Caco-2 (cell line): ENCODE results near the gene REPIN1. TPM values are rescaled to one million over a fixed set of nuclear protein-coding genes. Genes with fewer than 3 reads are reported as not detected.

ENCODE experiments used
- BruUV-seq: library from RNA; stranded (reverse); fragments of 400-500 nt; replicated peaks from 2 replicates; lab custom pipeline; 2021; lab: Mats Ljungman, UMichigan
- CTCF ChIA-PET: fragments of 300-600 bp; sonication (Branson Sonifier 250); formaldehyde crosslinking; loops from one replicate; lab custom pipeline; 2022; ENCODE audit warnings: antibody characterized with exemption; lab: Charles Lee
- POLR2A ChIA-PET: fragments of 300-600 bp; sonication (Branson Sonifier 250); formaldehyde crosslinking; loops from one replicate; lab custom pipeline; 2022; ENCODE audit warnings: antibody characterized with exemption; lab: Charles Lee
- DNase-seq, 2 experiments: peaks; one replicate each; pipeline versions ENCODE4 v3.0.0 to v3.0.0-alpha.2; 2020 to 2022
- H3K27me3 ChIP-seq: replicated peaks from 2 replicates; pipeline ENCODE4 v1.6.0; 2011; ENCODE audit warnings: low read length; ENCODE audit not compliant: control insufficient read depth, insufficient read depth
- H3K36me3 ChIP-seq: 2 replicates; pipeline ENCODE4 v1.5.1; 2011; ENCODE audit warnings: low read length; ENCODE audit not compliant: control insufficient read depth, insufficient read depth
- H3K4me1 ChIP-seq: fragments of 250-450 bp; sonication (Bioruptor Pico); 2 replicates; pipeline ENCODE4 v1.5.1; 2020; ENCODE audit warnings: mild to moderate bottlenecking
- H3K4me3 ChIP-seq: 2 replicates; pipeline ENCODE4 v1.5.1; 2011; ENCODE audit warnings: low read depth, mild to moderate bottlenecking, control low read depth, low read length
- H3K9me3 ChIP-seq: fragments of 250-450 bp; sonication (Bioruptor Pico); 2 replicates; pipeline ENCODE4 v1.5.1; 2020; ENCODE audit warnings: mild to moderate bottlenecking, moderate library complexity
- H3K27ac Mint-ChIP-seq: one replicate; pipeline ENCODE4 v1.8.0; 2022; ENCODE audit warnings: mixed read lengths; ENCODE audit not compliant: unreplicated experiment
- H3K27me3 Mint-ChIP-seq: one replicate; pipeline ENCODE4 v1.8.0; 2022; ENCODE audit warnings: mixed read lengths; ENCODE audit not compliant: insufficient read depth, unreplicated experiment
- H3K36me3 Mint-ChIP-seq: one replicate; pipeline ENCODE4 v1.8.0; 2022; ENCODE audit warnings: mild to moderate bottlenecking, mixed read lengths; ENCODE audit not compliant: insufficient read depth, unreplicated experiment
- H3K4me1 Mint-ChIP-seq: one replicate; pipeline ENCODE4 v1.8.0; 2022; ENCODE audit warnings: low read depth, mixed read lengths; ENCODE audit not compliant: unreplicated experiment
- H3K4me3 Mint-ChIP-seq: one replicate; pipeline ENCODE4 v1.8.0; 2022; ENCODE audit warnings: mild to moderate bottlenecking, moderate library complexity, mixed read lengths; ENCODE audit not compliant: unreplicated experiment
- H3K9me3 Mint-ChIP-seq: one replicate; pipeline ENCODE4 v1.8.0; 2022; ENCODE audit warnings: mixed read lengths; ENCODE audit not compliant: unreplicated experiment
- CTCF ChIP-seq, 2 experiments: fragments of 200-600 bp in 1 of 2; IDR thresholded peaks; 1 replicate in 1 of 2; 2 replicates in 1 of 2; pipeline versions ENCODE4 v1.5.1 to v1.8.0; 2011 to 2022; ENCODE audit warnings: antibody characterized with exemption in 1 of 2, control low read depth in 1 of 2, inconsistent platforms in 1 of 2, low read depth in 1 of 2, low read length in 1 of 2, mild to moderate bottlenecking in 1 of 2, moderate library complexity in 1 of 2; ENCODE audit not compliant: insufficient read depth in 1 of 2, severe bottlenecking in 1 of 2, unreplicated experiment in 1 of 2
- intact Hi-C: fragments of 100-400 bp; cut with micrococcal nuclease; formaldehyde crosslinking; loops from one replicate; pipeline ENCODE4 v1.10.0; 2022; ENCODE audit not compliant: unreplicated experiment
- total RNA-seq: library from RNA; stranded (reverse); gene quantifications from 2 replicates; pipeline ENCODE4 v1.2.3, GENCODE V29; 2022

REPIN1 gene
- total RNA-seq, 1 experiment from 2014 or later = 148 TPM

- Mint-ChIP-seq H3K4me3 (peak overlapping the region; percentile 88), H3K27me3 (no peaks in the 10 kb centered on the region), H3K27ac (peak overlapping the region; percentile 99), H3K9me3 (no peaks in the 10 kb centered on the region), H3K36me3 (peaks cover 35% of the 10 kb centered on the region), H3K4me1 (no peaks in the 10 kb centered on the region)
- Histone ChIP-seq H3K27me3 (no peaks in the 10 kb centered on the region), H3K9me3 (no peaks in the 10 kb centered on the region), H3K4me3 (peak overlapping the region; percentile 91), H3K4me1 (peaks cover 17% of the 10 kb centered on the region), H3K36me3 (peaks cover 5% of the 10 kb centered on the region; the same call in 1 of the 2 replicates)
- ChIA-PET CTCF (interaction anchor here (1.3 to 2.8 kb wide), 2 partner anchors 10 to 13 kb away, joined by 3 to 9 read pairs; no protein-coding TSS in a partner anchor), POLR2A (interaction anchor here (1.1 to 2.2 kb wide), 3 partner anchors 10 to 42 kb away, joined by 5 to 29 read pairs (median 5); no protein-coding TSS in a partner anchor)
- DNase-seq = no peak
- BruUV-seq = no TSS peak
- no peak for TF ChIP-seq CTCF (IDR thresholded peaks at IDR 0.05; ENCODE audit: insufficient read depth in 1 of 2, low read depth in 1 of 2, low read length in 1 of 2, severe bottlenecking in 1 of 2, unreplicated experiment in 1 of 2)
- intact Hi-C loops = loop anchor here (1.0 to 2.0 kb wide), 3 partner anchors 38 to 53 kb away; partner anchors contain the start of genes ACTR3C and LRRC61
Measured at GRCh38 chr7:150367677-150368095, 936 bp upstream of the REPIN1 start.

GRCh38 chr7:150368884-150369747, 494 bp downstream of the REPIN1 start:
- Histone ChIP-seq H3K27me3 (no peaks in the 10 kb centered on the region), H3K4me3 (peak overlapping the region; percentile 91), H3K4me1 (peaks cover 17% of the 10 kb centered on the region), H3K36me3 (peaks cover 6% of the 10 kb centered on the region; the same call in 1 of the 2 replicates), H3K9me3 (no peaks in the 10 kb centered on the region)
- Mint-ChIP-seq H3K36me3 (peaks cover 49% of the 10 kb centered on the region), H3K27me3 (no peaks in the 10 kb centered on the region), H3K27ac (peak overlapping the region; percentile 99), H3K4me1 (peaks cover 5% of the 10 kb centered on the region), H3K4me3 (peak overlapping the region; percentile 88), H3K9me3 (no peaks in the 10 kb centered on the region)
- intact Hi-C loops = loop anchor here (1.0 to 2.0 kb wide), 4 partner anchors 9 to 52 kb away; partner anchors contain the start of genes ACTR3C and LRRC61
- POLR2A ChIA-PET = interaction anchor here (0.5 to 2.2 kb wide), 7 partner anchors 9 to 44 kb away, joined by 3 to 29 read pairs (median 5); no protein-coding TSS in a partner anchor
- DNase-seq = peak; percentile 86 to 88
- TF ChIP-seq CTCF (IDR thresholded peaks at IDR 0.05; ENCODE audit: insufficient read depth in 1 of 2, low read depth in 1 of 2, low read length in 1 of 2, severe bottlenecking in 1 of 2, unreplicated experiment in 1 of 2) = no peak
- BruUV-seq = no TSS peak
- CTCF ChIA-PET = interaction anchor here (1.1 to 2.8 kb wide), 3 partner anchors 9 to 14 kb away, joined by 3 to 9 read pairs (median 3); no protein-coding TSS in a partner anchor
